ENCODE results near the gene BIN1.
A peak's percentile ranks its signal among the peaks of the same experiment; 100 is the strongest.

BIN1 gene

GRCh38 chr2:127106991-127107621, at the start of gene BIN1:
TSS of gene BIN1 (minus strand) at chr2:127107154. CDS start at chr2:127106943, 211 bp downstream.
- DNase-seq (ENCODE audit: low read depth): peak; percentile 39

DNA sequence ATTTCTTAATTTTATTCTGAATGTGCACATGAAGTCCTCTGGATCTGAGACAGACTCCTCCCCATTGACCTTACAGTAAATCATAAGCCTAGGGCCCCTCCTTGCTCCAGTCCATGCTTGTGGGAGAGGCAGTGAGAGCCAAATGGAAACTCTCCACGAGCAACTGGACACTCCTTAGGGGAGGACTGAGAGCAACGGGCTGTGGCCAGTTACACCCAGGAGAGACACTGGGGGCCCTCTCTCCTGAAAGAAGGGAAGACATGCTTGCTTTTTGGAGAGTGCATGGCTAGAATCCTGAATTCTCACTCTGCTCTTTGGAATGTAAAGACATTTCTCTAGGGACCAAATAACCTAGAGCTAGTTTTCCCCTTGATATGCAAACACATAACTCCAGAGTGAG, 49.0 kb upstream of the BIN1 start:
- DNase-seq (ENCODE audit: low read depth): no peak

DNA sequence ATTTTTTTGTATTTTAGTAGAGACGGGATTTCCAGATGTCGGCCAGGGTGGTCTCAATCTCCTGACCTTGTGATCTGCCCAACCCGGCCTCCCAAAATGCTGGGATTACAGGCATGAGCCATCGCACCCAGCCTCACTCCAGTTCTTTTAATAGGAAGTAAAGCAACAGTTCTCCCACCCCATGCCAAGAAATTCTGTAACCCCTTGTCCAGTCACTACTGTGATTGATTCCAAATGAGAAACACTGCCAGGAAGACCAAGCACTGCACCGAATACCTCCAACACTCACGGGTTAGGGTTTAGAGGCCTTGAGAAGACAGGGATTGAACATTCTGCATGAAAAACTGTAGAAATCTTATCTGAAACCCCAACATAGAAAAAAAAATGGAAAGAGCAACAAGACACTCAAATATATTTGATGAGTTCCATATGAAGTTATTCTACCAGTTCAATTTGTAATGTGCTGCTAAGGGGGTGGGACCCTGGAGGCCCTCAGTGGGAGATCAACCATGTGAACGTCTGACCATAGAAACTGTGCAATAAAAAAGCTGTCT, 48.2 kb upstream of the BIN1 start:
- DNase-seq (ENCODE audit: low read depth): no peak

GRCh38 chr2:127154396-127154795, 47.4 kb upstream of the BIN1 start:
- no peak for DNase-seq (ENCODE audit: low read depth)

DNA sequence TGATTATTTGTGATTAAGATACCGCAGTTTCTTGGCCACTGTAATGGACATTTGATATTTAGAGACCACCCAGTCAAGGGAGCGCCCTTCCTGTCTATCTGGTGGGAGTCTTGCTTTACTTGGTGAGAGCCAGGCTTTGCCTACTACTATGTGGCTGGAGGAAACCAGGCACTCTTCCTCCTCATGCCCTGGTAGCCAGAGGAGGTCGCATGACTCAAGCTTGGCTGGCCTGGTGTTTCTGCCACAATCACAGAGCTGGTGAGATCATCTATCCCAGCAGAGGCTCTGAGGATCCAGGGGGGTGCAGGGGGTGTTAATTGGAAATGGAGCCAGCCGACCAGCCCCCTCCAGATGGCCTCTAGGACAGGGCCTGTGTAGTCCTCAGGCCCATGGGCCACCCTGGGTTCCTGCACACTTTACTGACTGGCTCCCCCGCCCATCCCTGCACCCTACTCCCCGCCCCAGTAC, 46.8 kb upstream of the BIN1 start:
- no peak for DNase-seq (ENCODE audit: low read depth)

- DNase-seq (ENCODE audit: low read depth): no peak
These were observed 44.0 kb upstream of the BIN1 start for GRCh38 chr2:127150996-127151395.

- no peak for DNase-seq (ENCODE audit: low read depth)
These were observed 42.4 kb upstream of the BIN1 start for GRCh38 chr2:127149384-127149783.

DNA sequence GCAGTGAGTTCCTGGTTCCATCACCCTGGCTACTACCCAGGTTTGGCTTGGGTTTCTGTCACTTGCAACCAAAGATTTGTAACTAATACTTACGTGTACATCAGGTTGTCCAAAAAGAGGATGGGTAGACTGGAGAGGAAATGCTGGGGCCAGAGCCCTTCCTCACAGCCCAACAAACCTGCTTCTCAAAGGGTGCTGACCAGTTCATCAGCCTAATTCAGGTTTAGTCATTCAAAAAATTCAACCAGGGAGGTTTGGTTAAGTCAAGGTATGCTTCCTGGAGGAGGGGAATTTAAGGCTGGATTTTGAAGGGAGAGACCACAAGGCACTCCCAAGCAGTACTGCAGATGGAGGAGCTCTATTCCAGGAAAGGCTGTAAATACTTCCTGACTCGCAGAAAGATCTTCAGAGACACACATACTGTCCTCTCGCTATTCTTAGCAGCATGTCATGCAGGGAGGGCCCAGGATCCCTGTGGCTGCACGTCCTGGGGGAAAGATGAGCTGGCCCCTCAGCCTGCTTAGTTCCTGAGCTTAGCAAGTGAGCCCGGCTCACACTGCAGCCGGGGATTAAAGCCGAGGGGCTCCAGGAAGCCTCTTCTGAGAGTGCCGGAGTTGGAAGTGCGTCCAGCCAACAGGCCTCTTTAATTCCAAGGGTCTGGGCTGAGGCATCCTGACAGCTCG, 40.0 kb upstream of the BIN1 start:
- no peak for DNase-seq (ENCODE audit: low read depth)

GRCh38 chr2:127146071-127146725, 39.2 kb upstream of the BIN1 start:
- no peak for DNase-seq (ENCODE audit: low read depth)

DNA sequence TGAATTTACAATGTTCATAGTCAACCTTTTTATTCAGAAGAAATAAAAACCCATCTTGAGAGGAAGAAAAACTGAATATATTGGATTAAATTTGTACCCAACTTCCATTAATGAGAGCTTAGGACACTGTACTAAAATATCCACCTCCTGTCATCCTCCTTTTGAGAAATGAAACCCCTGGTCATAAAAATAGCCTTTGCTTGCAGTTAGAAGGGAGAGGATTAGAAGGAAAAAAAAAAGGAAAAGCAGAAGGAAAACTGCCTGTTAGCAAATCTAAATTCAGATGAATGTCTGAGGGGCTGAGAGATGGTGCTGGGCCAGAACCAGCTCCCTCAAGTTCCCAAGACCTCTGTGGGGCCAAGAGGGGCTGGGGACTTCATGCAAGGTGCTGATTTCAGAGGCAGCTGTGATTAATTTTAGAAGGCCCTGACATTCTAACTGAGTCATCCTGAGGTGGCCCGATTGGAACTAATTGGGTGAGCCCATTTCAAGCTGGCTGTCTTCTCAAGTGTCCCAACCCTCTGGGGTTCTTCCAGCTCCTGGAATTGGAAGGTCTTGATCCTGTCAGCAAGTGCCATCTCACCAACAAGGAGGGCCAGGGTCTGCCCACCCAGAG, 38.4 kb upstream of the BIN1 start:
- no peak for DNase-seq (ENCODE audit: low read depth)

GRCh38 chr2:127143841-127144782, 37.2 kb upstream of the BIN1 start:
- no peak for DNase-seq (ENCODE audit: low read depth)

GRCh38 chr2:127142663-127143630, 36.0 kb upstream of the BIN1 start:
- no peak for DNase-seq (ENCODE audit: low read depth)

DNA sequence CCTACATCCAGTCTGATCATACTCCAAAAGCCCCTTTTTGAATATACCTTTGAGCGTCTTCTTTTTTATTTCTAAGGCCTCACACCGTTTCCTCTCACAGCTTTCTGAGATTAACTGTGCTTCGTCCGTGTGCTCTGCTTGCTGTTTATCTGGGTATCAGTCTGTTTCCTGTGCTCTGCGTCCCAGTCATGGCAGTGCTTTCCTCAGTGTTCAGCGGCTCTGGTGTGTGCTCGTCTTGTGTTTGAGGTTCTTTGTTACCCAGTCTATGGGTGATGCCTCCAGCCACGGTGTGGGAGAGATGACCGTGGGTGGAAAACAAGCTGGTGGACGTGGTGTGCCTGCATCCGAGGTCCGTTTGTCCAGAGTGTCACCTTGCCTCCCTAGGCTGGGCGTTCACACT, 33.6 kb upstream of the BIN1 start:
- DNase-seq (ENCODE audit: low read depth): no peak

GRCh38 chr2:127139766-127140165, 32.8 kb upstream of the BIN1 start:
- no peak for DNase-seq (ENCODE audit: low read depth)

- no peak for DNase-seq (ENCODE audit: low read depth)
These were observed 31.3 kb upstream of the BIN1 start for GRCh38 chr2:127138281-127138680.

GRCh38 chr2:127137741-127138140, 30.8 kb upstream of the BIN1 start:
- DNase-seq (ENCODE audit: low read depth): no peak

GRCh38 chr2:127137225-127137624, 30.3 kb upstream of the BIN1 start:
- DNase-seq (ENCODE audit: low read depth): no peak

DNA sequence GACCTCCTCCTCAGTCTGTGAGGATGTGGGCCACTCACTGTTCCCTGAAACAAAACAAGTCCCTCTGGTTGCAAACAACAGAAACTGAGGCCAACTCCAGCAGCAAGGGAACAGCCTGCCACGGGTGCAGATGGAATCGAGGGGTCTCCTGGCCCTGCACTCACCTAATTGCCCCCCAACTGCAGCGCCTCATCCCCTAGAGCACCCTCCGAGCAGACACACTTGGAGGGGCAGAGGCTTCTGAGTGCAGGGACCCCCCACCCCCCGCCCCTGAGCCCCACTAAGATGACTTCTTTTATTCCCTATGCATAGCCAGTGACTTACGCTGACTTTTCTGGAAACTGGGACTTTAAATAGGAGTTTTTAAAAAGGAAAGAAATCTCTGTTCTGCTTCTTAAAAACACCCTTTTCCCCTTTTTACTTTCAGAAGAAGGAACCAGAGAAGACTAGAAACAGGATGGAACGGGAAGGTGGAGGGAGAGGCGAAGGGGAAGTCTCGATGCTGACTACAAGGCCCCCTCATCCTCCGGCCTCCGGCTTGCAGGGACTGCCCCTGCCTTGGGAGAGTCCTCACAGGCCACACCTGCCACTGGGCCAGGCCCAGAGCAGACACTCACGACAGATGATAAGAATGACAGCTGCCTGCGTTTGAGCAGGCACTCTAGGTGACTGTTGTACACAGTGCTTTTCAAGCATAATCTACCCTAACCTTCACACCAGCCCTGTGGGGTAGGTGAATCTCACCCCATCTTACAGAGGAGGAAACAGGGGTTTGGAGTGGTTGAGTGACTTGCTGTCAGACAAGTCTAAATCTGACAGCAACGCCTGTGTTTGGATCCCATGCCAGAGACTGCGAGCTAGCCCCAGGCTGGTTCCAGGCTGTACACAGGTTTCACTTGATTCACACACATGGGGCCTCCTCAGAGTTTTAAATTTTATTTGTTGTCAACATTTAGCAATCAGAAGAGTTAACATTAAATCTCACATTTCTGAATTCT, 28.2 kb upstream of the BIN1 start:
- DNase-seq (ENCODE audit: low read depth): no peak

DNA sequence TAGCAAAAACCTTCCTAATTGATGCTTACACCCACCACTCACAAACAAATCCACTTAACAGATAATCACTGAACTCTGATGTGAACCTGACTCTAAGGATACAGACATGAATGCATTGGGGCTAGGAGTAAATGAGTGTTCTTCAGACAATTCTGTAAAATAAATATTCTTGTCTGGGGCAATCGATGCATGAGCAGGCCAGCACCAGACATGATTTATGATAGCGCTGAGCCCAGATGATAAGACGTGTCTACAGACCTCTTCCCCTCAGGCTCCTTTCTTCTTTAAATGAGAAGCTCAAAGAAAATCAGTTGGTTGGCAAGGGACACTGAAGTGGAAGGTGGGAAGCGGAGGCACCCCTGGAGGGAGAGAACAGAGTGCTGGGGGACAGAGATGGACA, 27.3 kb upstream of the BIN1 start:
- no peak for DNase-seq (ENCODE audit: low read depth)
